Left lobe of liver (tissue), 2 donors: ENCODE data around the gene CHRNA10. TPM values are rescaled to one million over a fixed set of nuclear protein-coding genes. Genes with fewer than 3 reads are reported as not detected.
A peak's percentile ranks its signal among the peaks of the same experiment; 100 is the strongest.

Experiments
- ATAC-seq: fragments of 200-7000 bp; cut with Tn5 transposase; one replicate; pipeline ENCODE4 v1.9.1; 2020; ENCODE audit warnings: mild to moderate bottlenecking, moderate library complexity
- DNase-seq: peaks from one replicate; pipeline ENCODE4 v3.0.0-alpha.2; 2020; ENCODE audit warnings: low spot score
- total RNA-seq: library from RNA; stranded (reverse); gene quantifications from one replicate; pipeline ENCODE4 v1.2.1, GENCODE V29; 2021
- donor health status: DM: no; HTN: no; CAD: no; lungs with moderate emphysema.
- donor health status: DM: no; HTN: yes; CAD: no.

The CHRNA10 gene
- total RNA-seq = 0.78 TPM

DNA sequence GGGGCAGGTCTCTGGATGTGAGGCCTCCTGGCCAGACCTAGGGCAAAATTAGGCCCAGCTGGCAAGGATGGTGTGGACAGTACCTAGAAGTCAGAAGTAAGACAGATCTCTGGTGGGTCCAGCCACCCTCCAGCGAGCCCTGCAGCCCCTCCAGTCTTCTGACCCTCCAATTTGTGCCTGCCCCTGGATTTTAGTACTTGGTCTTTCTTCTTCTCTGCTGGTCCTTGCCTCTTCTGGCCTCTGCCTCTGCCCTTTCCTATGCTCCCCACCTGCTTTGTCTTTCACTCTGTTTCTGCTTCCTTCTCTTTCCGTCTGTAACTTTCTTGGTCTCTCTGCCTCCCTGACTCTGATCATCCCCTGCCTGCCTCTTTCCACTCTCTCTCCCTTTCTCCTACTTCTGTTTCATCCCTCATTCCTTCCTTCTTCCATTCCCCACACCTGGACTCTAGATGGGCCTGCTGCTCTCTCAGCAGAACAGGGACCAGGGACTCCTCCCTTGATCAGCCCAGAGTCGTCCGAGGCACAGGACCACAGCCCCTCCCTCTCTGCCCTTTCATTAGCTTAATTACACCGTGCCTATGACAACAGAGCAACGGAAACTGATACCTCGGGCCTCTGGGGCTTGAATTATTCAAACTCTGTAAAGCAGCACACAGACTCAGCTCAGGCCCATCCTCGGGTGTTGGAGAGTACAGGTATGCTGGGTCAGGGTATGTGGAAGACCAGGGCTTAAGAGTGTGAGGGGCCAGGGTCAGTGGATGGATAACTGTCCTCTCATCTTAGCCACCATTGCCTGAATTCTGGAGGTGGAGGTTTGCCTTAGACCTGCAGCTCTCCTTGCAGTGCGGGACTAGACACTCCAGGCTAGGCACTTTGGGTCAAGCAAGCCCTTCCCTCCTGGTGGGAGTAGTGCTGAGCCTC is at the start of gene CHRNA10:
Gene CHRNA10 (minus strand): TSS at position 51 of the 921 bp plus-strand sequence. CDS start 72 bp downstream, outside the sequence.
- DNase-seq (no peak), ATAC-seq (no peak)

DNA sequence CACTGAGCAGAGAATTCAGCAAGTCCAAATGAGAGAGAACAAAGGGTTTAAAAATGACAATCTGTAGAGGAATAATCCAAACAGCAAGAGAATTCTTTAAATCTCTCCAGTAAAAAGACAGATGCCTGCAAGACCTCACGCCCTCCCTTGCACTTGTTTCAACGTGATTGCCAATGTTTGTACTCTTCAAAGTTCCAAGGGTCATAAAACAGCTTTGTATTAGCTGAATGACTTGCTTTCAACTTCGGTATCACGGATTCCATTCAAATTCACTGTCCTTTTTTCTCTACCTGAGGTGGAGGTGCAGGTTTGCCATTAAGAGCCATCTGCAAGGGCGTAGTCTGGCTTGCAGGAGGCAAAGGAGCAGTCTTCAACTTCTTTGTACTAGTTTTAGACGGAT is 41.1 kb upstream of the CHRNA10 start:
- DNase-seq = no peak
- ATAC-seq = peak; percentile 78

DNA sequence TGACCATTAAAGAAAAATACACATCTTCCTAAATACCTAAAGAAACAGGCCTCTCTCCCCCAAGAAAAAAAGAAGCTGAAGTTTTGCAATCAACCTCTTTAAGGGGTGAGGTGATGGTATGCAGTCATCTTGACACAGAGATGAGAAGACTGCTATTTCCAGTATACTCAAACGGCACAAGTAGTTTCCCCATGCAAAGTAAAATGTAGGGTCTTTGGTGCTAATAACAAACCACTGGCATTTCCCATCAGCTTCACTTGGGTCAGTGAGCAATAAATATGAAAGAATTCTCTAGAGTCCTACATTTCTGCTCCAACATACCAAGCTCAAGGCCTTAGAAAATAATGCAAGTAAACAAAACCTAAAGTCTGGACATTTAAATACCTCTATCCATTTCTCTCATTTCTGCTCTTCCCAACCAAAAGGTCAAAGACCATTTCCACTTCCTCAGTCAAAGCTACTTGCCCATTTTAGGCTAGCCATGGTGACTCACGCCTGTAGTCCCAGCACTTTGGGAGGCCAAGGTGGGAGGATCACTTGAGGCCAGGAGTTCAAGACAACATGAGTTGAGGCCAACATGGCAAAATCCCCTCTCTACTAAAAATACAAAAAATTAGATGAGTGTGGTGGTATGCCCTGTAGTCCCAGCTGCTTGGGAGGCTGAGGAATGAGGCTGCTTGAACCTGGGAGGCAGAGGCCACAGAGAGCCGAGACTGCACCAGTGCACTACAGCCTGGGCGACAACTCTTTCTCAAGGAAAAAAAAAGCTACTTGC is 39.5 kb upstream of the CHRNA10 start:
- DNase-seq (no peak), ATAC-seq (no peak)

- DNase-seq = peak; percentile 65
- peak; percentile 86 for ATAC-seq
Observed at GRCh38 chr11:3709977-3710376, 38.8 kb upstream of the CHRNA10 start.

DNA sequence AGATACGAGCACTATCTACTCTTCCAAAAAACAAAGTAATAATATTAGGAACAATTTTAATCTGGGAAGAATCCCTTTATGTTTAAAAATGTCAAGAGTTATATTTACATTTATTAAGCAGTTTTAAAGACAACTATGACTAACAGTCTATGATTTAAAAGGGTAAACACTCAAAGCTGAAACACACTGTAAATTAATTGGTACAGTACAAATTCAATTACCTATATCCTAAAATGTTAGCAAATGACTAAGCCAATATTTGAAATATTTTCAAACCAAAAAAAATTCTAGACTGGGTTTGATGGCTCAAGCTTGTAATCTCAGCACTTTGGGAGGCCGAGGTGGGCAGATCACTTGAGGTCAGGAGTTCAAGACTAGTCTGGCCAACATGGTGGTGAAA is 36.0 kb upstream of the CHRNA10 start:
- DNase-seq = no peak
- ATAC-seq = no peak

DNA sequence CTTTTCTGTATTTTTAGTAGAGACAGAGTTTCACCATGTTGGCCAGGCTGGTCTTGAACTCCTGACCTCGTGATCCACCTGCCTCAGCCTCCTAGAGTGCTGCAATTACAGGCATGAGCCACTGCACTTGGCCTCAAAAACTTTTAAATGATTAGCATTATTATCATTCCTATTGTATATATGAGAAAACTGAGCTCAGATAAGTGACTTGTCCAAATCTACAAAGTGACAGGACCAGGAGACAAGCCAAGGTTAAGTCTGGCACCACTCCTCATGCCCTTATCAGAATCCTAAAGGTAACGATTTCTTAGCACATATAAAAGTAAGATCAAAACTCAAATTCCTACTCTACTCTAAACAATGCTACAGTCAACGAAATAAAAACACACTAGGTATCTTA is 32.2 kb upstream of the CHRNA10 start:
- ATAC-seq (no peak), DNase-seq (no peak)

DNA sequence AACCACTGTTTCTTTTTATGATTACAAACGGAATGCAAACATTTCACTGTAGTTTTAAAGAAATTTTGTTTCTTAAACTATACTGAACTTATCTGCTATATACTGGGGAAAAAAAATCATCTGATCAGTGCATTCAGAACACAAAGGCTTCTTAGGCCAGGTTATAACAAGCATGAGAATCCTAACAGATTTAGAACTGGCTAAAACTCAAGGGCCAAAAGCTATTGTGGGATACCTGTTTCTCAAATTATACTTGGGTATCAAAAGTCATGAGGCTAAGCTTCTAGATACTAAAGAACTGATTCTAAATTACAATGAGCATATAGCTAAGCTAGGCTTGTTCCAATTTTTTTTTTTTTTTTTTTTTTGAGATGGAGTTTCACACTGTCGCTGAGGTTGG is 29.7 kb upstream of the CHRNA10 start:
- DNase-seq (no peak), ATAC-seq (no peak)

DNA sequence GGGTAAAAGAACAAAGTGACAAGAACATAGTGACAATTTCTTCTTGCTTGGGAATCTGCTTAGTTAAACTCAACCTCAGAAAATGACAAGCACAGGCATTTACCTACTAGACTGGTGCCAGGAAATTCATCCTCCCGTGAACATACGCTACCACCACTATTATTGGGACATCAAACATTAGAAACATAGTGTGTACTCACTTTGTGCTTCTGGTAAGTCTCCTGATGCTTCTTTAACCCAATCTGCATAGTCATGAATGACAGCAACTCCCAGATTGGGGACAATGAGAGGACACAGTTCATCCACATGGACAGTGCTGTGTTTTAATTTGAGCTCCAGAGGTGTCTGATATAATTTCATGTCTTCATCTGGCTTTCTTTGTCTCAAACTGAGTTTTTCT is 29.2 kb upstream of the CHRNA10 start:
- no peak for ATAC-seq
- DNase-seq = no peak

GRCh38 chr11:3686751-3687150 is 15.6 kb upstream of the CHRNA10 start:
- DNase-seq (no peak), ATAC-seq (no peak)

DNA sequence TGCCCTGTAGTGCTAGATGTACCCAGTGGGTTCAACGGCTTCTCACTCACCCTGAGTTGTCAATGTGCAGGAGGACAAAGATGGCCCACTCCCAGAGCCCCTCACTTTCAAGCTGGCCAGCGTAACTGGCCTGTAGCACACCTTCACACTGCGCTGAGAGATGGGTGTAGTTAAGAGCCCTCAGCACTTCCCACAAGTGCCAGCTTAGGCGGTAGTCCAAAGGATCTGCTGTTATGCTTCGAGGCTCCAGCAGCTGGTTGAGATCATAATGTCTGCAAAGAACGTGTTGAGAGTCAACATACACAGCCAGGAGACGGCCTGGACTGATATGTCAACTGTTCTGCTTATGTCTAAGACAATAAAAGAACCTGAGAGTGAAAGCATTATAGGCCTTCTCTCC is 14.7 kb upstream of the CHRNA10 start:
- ATAC-seq (no peak), DNase-seq (no peak)

DNA sequence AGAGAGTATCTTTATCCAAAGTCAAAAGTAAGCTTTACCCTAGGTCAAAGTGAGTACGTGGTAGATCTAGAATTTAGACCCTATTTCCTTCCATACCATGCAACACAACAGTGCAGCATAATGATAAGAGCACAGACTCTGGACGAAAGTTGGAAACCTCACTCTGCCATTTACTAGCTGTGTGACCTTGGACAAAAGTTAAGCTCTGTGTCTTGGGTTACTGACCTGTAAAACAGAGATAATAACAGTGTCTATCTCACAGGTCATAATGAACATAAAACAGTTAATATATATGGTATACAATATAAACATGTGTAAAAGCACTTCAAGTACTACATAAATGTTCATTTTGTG is 13.6 kb upstream of the CHRNA10 start:
- DNase-seq (no peak), ATAC-seq (peak; percentile 34)

- no peak for DNase-seq
- no peak for ATAC-seq
Observed at GRCh38 chr11:3684129-3684818, 13.1 kb upstream of the CHRNA10 start.

GRCh38 chr11:3683039-3683438 is 11.9 kb upstream of the CHRNA10 start:
- ATAC-seq (no peak), DNase-seq (no peak)

- ATAC-seq = no peak
- no peak for DNase-seq
Observed at GRCh38 chr11:3679077-3679476, 7.9 kb upstream of the CHRNA10 start.

DNA sequence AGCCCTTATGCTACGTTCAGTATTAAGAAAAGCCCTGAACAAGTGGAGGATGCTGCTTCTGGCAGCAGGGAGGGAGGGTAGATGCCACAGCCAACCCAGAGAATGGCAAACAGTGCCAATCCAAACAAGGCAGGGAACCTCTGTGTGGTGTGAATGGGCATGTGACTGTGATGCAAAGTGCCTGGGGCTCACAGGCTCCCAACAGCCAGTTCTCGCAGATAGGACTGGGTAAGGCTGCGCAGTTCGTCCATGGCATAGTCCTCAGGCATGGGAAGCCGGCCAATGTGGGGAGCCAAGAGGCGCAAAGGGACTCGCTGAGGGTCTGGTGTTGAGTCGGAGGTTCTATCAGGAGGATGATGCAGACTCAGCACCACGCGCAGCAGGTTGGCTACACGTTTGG is 4.8 kb upstream of the CHRNA10 start:
- ATAC-seq = peak; percentile 55
- DNase-seq = no peak

DNA sequence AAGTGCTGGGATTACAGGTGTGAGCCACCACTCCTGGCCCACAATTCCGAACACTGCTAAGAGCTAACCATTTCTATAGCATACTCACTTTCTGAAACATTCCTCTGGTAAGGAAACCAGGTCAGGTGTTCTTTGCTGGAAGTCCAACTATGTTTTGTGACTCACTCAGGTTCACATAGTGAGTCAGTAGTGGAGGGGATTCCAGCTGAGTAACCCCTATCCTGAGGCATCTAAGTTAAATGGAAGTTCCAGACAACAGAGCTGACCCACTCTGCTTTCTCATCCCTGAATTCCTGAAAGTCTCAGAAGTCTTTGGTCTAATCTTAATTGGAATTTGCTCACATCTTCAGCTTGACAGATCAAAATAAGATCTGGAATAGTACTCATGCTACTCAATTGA is 3.0 kb upstream of the CHRNA10 start:
- DNase-seq = no peak
- ATAC-seq = no peak

DNA sequence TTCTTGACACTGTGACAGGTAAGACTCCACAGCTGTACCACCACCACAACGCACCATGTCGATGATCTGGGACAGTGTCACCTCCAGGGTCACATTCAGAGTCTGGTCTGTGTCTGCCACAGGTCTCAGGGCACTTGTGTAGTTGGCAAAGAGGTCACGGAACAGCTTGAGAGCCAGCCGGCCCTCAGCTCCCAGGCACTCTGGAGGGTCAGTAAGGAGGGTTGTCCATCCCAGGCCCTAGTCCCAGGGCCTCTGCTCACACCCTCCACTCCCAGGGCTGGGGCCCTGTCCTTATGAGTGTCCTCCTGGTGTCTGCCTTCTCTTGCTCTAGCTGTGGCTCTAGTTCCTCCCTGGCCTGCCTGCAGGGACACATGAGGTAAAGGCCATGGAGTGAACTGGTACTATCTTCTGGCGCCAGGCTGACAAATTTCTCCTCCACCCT is 1.4 kb downstream of the CHRNA10 start:
- DNase-seq = no peak
- ATAC-seq = no peak

DNA sequence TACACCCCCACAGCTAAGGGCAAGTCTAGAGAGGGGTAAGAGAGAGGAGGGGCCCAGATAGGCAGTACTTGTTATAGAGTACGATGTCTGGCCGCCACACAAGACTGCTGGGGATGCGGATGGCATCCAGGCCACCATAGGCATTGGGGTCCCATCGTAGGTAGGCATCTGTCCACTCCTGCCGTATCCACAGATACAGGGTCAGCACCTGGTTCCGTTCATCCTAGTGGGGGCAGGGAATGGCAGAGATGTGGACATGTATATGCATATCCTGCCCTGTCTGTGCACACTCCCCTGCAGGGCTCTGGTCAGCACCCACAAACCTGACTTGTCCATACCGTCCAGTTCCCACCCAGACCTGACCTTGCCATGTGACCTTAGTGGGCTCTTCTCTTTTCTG is 2.1 kb downstream of the CHRNA10 start:
- no peak for DNase-seq

GRCh38 chr11:3667149-3668035 is 3.8 kb downstream of the CHRNA10 start:
- no peak for DNase-seq
- ATAC-seq = no peak

More for the DNA sequence above, 2.1 kb downstream of the CHRNA10 start:
- ATAC-seq = no peak

GRCh38 chr11:3666023-3666530 is 5.1 kb downstream of the CHRNA10 start:
- no peak for ATAC-seq
- DNase-seq = peak; percentile 28
